GM19467 (cell line): ENCODE data around the gene TEDDM1.

Experiments
- ATAC-seq: cut with Tn5 transposase; IDR thresholded peaks from one replicate; pipeline ENCODE4 v1.9.1; 2021; ENCODE audit warnings: mild to moderate bottlenecking, moderate library complexity; ENCODE audit not compliant: unreplicated experiment

Gene TEDDM1

GRCh38 chr1:182407724-182408123, 7.3 kb upstream of the TEDDM1 start:
- no peak for ATAC-seq

GRCh38 chr1:182406012-182406411, 5.5 kb upstream of the TEDDM1 start:
- no peak for ATAC-seq

GRCh38 chr1:182405578-182405977, 5.1 kb upstream of the TEDDM1 start:
- ATAC-seq, result no peak

- ATAC-seq, result no peak
Observed at GRCh38 chr1:182404781-182405180, 4.3 kb upstream of the TEDDM1 start.

GRCh38 chr1:182397653-182398393, 2.6 kb downstream of the TEDDM1 start:
- ATAC-seq, result no peak

GRCh38 chr1:182395906-182396305, 4.6 kb downstream of the TEDDM1 start:
- ATAC-seq, result no peak

GRCh38 chr1:182394055-182394775, 6.3 kb downstream of the TEDDM1 start:
- ATAC-seq, result no peak

GRCh38 chr1:182392050-182393028, 8.1 kb downstream of the TEDDM1 start:
- peak; percentile 3 for ATAC-seq

GRCh38 chr1:182391362-182392049, 9.0 kb downstream of the TEDDM1 start, which contains the start of gene GLUL:
Gene GLUL (minus strand): TSS chr1:182391790. CDS start chr1:182388737, 3,053 bp downstream.
- ATAC-seq, result peak; percentile 67

GRCh38 chr1:182391028-182391361, 9.5 kb downstream of the TEDDM1 start:
- ATAC-seq, result no peak

- no peak for ATAC-seq
Observed at GRCh38 chr1:182389619-182390047, 10.8 kb downstream of the TEDDM1 start.

- ATAC-seq, result no peak
Observed at GRCh38 chr1:182388392-182389134, 11.9 kb downstream of the TEDDM1 start.

- ATAC-seq, result no peak
Observed at GRCh38 chr1:182387566-182387965, 12.9 kb downstream of the TEDDM1 start.

GRCh38 chr1:182386980-182387379, 13.5 kb downstream of the TEDDM1 start:
- no peak for ATAC-seq

- no peak for ATAC-seq
Observed at GRCh38 chr1:182385885-182386853, 14.3 kb downstream of the TEDDM1 start.

GRCh38 chr1:182384387-182384960, 16.0 kb downstream of the TEDDM1 start:
- ATAC-seq, result no peak

- no peak for ATAC-seq
Observed at GRCh38 chr1:182383934-182384333, 16.5 kb downstream of the TEDDM1 start.

GRCh38 chr1:182383037-182383661, 17.3 kb downstream of the TEDDM1 start:
- no peak for ATAC-seq
